Activated CD8-positive, alpha-beta memory T cell treated with anti-CD3 and anti-CD28 coated beads, Interleukin-2, amount 50 U/mL, for 4 hours (primary cell): ENCODE data around the gene HDLBP.

Source experiments
- DNase-seq: peaks from one replicate; pipeline ENCODE4 v3.0.0-alpha.2; 2020

The HDLBP gene

GRCh38 chr2:241188361-241189092, 126.9 kb downstream of the HDLBP start, which contains the start of gene ANO7:
Gene ANO7 (plus strand): TSS chr2:241188677. CDS start chr2:241190064, 1,387 bp downstream.
- DNase-seq, result no peak

GRCh38 chr2:241187918-241188234, 127.6 kb downstream of the HDLBP start:
- no peak for DNase-seq

- DNase-seq, result no peak
Measured at GRCh38 chr2:241187101-241187917, 128.2 kb downstream of the HDLBP start.

GRCh38 chr2:241185961-241186360, 129.5 kb downstream of the HDLBP start:
- DNase-seq, result no peak

GRCh38 chr2:241184901-241185300, 130.6 kb downstream of the HDLBP start:
- DNase-seq, result no peak

GRCh38 chr2:241183221-241183620, 132.3 kb downstream of the HDLBP start:
- no peak for DNase-seq

- DNase-seq, result no peak
Measured at GRCh38 chr2:241182531-241183133, 132.8 kb downstream of the HDLBP start.

- DNase-seq, result no peak
Measured at GRCh38 chr2:241182126-241182525, 133.3 kb downstream of the HDLBP start.

- DNase-seq, result no peak
Measured at GRCh38 chr2:241180495-241180894, 135.0 kb downstream of the HDLBP start.

- no peak for DNase-seq
Measured at GRCh38 chr2:241179899-241180298, 135.6 kb downstream of the HDLBP start.

- DNase-seq, result no peak
Measured at GRCh38 chr2:241178961-241179360, 136.5 kb downstream of the HDLBP start.

- DNase-seq, result no peak
Measured at GRCh38 chr2:241177526-241178334, 137.7 kb downstream of the HDLBP start.
